Measurements from ENCODE around the gene ACTA2. TPM values are rescaled to one million over a fixed set of nuclear protein-coding genes. Genes with fewer than 3 reads are reported as not detected.

Gene ACTA2
- total RNA-seq, 1 experiment from 2014 or later: 2.4 TPM

DNA sequence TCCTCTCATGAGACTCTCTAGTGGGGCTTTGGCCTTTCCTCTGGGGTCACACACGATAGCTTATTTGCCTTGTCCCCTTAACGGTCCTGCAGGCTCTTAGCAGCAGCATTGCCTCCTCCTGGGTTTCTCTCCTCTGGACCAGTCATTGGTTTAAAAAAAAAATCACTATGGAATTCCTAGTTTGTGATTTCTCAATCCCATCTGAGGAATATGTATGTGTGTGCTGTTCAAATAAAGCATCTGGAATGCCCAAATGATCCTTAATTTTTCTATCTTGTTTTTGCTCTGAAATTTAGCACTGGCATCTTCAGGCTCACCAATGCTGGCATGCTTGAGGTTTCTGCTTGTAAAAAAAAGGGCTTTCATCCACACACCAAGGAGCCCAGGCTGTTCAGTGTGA, 30.5 kb downstream of the ACTA2 start:
- no peak overlapping the region for H2BK5ac ChIP-seq (ENCODE audit: insufficient read length, low read length)
- no peak overlapping the region for H2BK12ac ChIP-seq (ENCODE audit: insufficient read length, low read depth, low read length)
- DNase-seq: no peak
- no peaks in the 10 kb centered on the region for H3K27me3 Mint-ChIP-seq (ENCODE audit: low read depth)
- no peak overlapping the region for H3K4me3 Mint-ChIP-seq
- TF ChIP-seq CTCF (conservative IDR thresholded peaks at IDR 0.05): no peak
- H4K5ac ChIP-seq (ENCODE audit: insufficient read length, low read depth, low read length): no peak overlapping the region
- H2AK5ac ChIP-seq (ENCODE audit: insufficient read length, low read length): no peak overlapping the region
- no peak overlapping the region for H3K14ac ChIP-seq (ENCODE audit: insufficient read depth, low read length)
- H3K18ac ChIP-seq (ENCODE audit: insufficient read length, low read depth, low read length): no peak overlapping the region
- H2BK20ac ChIP-seq (ENCODE audit: low read depth, low read length, poor library complexity, severe bottlenecking): no peak overlapping the region
- H3K4me1 ChIP-seq (ENCODE audit: insufficient read depth, low read length): no peaks in the 10 kb centered on the region; the same call in 1 of the 2 replicates
- no peaks in the 10 kb centered on the region for H3K9me3 Mint-ChIP-seq
- no peak overlapping the region for H2AFZ ChIP-seq (ENCODE audit: low read length)
- no peak overlapping the region for H3K27ac ChIP-seq (ENCODE audit: insufficient read length, low read depth, low read length)
- H3K79me2 ChIP-seq (ENCODE audit: insufficient read depth, low read length): no peaks in the 10 kb centered on the region
- no peaks in the 10 kb centered on the region for H3K79me1 ChIP-seq (ENCODE audit: insufficient read depth, low read depth, low read length, poor library complexity, severe bottlenecking)
- no peak overlapping the region for H3T11ph ChIP-seq (ENCODE audit: low read length)
- H3K4ac ChIP-seq (ENCODE audit: low read depth, low read length): no peak overlapping the region
- WGBS (ENCODE audit: extremely low coverage, insufficient read length, low lambda C conversion rate): no CpG with 5 or more reads among the region's 2 CpGs
- H3K27me3 ChIP-seq (ENCODE audit: insufficient read depth, low read length): no peaks in the 10 kb centered on the region
- H3K56ac ChIP-seq (ENCODE audit: insufficient read length, low read depth, low read length): no peak overlapping the region
- no peak overlapping the region for H3K23ac ChIP-seq (ENCODE audit: insufficient read length, low read depth, low read length)
- H4K91ac ChIP-seq (ENCODE audit: insufficient read length, low read depth, low read length): no peak overlapping the region
- H4K20me1 ChIP-seq (ENCODE audit: control insufficient read depth, insufficient read depth, insufficient read length): no peaks in the 10 kb centered on the region
- no peak overlapping the region for H4K8ac ChIP-seq (replicated peaks; ENCODE audit: insufficient read length, low read depth, low read length)
- peaks cover 0 to 2% (median 0%) of the 10 kb centered on the region in 3 experiments; a peak in 1 of 7 replicates for H3K36me3 Mint-ChIP-seq (ENCODE audit: insufficient read depth in 1 of 3, low read depth in 3 of 3)
- H3K9ac ChIP-seq (ENCODE audit: extremely low read depth, insufficient read length, low read length): no peak overlapping the region
- H3K23me2 ChIP-seq (ENCODE audit: insufficient read length, low read depth, low read length, poor library complexity, severe bottlenecking): no peaks in the 10 kb centered on the region
- peaks cover 0 to 6% of the 10 kb centered on the region in 2 experiments; a peak in 2 of 4 replicates for H3K4me1 Mint-ChIP-seq
- H2BK120ac ChIP-seq (ENCODE audit: low read depth, low read length, poor library complexity, severe bottlenecking): no peak overlapping the region
- H3K9me3 ChIP-seq (ENCODE audit: control insufficient read depth, low read depth, low read length): no peaks in the 10 kb centered on the region
- no peak overlapping the region for H3K4me2 ChIP-seq (ENCODE audit: insufficient read depth, insufficient read length, low read length)
- 0 out of 7 replicates have a peak overlapping the region, but pooled peaks of 1 of the 3 experiments have one; percentile 61 for H3K27ac Mint-ChIP-seq
- H2BK15ac ChIP-seq (ENCODE audit: low read depth, low read length): no peak overlapping the region
